Measurements from ENCODE around the gene FAM229A.
A peak's percentile ranks its signal among the peaks of the same experiment; 100 is the strongest.
"Not testable (repeated sequence)": the region's sequence is repeated elsewhere in the genome, so short reads cannot be mapped to it uniquely, and the experiment has no call there.

Gene FAM229A

DNA sequence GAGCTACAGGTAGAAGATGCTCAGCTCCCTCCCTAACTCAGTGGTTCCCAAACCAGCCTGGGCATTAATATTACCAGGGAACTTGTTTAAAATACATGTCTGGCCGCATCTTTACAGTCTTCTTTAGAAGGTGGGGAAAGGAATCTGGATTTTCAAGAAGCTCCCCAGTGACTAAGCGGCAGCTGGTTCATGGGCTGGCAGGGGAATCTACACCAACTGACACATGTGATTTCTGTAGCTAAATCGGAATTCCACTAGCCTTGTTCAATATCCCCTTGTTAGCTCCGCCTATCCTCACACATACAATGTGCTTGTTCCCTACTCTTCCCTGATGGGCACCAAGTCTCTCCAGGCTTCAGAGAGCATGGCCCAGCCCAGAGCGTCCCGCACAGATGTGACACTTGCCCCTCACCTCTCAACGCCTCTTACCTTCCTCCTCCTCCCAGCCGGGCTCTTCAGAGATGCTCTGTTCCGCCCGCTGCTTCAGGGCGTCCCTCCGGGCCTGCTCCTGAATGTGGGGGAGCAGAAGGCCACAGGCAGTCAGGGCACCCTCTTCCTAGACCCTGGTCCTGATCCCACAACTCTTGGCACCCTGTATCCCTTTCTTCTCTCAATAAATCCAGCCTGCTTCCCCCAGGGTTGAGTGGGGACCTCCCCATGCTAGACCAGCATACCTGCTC lies 15.4 kb upstream of the FAM229A start:
- DNase-seq (ENCODE audit: low read depth in 2 of 2): no peak

DNA sequence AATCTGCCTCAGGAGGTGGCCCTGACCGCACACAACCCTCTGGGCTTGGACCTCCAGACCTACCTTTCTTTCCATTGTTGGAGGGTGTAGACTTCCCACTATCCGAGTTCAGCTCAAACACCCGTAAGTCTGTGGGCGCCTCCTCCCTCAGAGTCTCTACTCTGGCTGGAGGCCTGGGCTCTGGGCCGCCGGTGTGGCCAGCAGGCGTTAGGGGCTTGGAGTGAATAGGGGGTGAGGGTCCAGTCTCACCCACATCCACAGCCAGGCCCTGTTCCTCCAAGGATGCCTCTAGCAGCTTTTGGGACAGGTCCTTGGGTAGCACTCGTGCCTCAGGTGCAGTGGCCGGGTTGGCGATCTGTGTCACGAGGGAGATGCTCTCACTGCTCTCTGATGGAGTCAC lies 13.9 kb upstream of the FAM229A start:
- no peak for DNase-seq (ENCODE audit: low read depth in 2 of 2)

DNA sequence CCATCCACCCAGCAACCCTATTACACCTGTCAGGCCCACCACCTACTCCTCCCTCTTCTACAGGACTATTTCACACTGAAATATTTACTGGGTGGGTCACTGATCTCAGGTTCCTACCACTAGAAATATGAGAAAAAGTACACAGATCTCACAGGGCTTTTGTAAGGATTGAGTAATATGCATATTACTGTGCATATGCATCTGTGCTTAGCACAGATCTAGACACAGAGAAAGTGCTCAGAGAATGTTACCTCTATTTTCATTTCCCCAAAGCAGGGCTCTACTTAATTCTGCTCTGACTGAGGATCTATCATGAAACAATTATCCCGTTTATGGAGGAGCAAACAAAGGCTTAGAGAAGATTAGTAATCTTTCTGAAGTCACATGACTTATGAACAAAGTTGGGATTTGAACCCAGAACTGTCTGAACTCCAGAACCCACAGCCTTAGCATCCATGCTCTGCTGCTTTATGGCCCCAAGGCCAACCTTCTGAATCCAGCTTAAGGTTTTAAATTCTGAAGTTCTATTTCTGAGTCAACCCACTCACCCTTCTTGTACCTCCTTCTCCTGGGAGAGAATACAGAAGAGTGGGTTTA lies 11.8 kb upstream of the FAM229A start:
- DNase-seq (ENCODE audit: low read depth in 2 of 2): no peak

DNA sequence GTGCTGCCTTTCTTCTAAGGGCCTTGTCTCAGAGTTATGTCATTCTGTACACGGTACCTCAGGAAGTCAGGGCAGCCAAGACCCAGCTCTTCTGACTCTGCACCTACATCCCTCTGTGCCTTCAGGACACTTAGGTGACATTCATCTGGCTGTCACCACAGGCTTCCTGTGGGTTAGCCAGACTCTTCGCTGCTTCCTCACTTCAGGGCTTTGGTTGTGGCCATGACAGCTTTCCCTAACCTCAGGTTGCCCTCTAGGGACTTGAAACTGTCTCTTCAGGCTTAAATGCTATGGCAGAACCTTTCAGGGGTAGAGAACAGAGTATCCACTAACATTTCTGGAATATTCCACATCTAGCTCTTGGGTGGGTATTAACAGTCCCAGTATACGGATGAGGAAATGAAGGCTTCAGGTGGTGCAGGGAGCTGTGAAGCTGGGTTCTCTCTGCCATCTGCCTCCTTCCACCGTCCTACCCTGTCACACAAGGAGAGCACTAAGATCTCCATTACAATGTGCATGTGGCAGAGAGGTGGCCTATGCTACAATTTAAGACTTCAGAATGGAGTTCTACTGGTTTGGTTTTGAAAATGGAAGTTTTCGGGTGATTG lies 10.0 kb upstream of the FAM229A start:
- no peak for DNase-seq (ENCODE audit: low read depth in 2 of 2)

DNA sequence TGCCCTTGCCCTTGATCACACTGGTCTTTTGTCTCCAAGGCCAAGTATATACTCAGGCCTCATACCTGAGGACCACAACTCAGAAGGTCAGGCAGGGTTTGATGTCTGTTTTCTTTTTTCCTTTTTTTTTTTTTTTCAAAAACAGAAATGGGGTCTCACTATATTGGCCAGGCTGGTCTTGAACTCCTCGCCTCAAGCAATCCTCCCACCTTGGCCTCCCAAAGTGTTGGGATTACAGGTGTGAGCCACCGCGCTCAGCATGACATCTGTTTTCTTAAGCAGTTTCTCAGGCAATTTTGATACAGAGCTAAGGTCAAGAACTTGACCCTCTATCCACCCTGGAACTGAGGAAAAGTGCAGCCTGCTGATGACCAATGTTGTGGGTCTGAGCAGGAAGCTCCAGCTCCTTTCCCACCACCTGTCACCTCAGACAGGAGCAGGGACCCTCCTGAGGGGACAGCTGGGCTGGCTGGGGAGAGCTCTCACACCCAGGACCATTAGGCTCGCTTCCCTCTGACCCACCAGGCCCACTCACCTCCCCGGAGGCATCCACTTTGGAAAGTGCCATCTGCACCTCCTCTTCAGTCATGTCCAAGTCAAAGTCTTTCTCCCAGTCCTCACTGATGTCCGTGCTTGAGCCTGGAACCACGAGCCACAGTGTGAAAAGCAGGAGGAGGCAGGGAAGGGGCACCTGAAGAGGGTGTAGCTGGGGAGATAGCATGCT lies 5.8 kb upstream of the FAM229A start:
- DNase-seq (ENCODE audit: low read depth in 2 of 2): no peak

DNA sequence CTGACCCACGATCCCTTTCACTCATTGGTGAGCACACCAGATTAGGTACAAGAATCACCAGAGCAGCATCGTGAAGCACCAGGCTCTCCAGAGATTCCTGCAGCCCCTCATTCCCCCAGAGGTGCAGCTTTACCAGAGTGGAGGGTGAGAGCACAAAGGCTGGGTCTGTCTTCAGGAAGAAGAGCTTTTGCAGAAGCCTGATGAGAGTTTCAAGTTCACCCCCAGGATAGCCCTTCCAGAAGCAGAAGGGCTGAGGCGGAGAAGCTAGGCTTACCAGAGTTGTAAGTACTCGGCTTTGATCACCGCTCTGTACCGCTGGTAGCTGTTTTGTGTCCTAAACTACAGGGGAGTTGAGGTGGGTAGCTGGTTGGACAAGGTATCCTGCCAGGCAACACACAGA lies 3.2 kb upstream of the FAM229A start:
- DNase-seq (ENCODE audit: low read depth in 2 of 2): no peak

DNA sequence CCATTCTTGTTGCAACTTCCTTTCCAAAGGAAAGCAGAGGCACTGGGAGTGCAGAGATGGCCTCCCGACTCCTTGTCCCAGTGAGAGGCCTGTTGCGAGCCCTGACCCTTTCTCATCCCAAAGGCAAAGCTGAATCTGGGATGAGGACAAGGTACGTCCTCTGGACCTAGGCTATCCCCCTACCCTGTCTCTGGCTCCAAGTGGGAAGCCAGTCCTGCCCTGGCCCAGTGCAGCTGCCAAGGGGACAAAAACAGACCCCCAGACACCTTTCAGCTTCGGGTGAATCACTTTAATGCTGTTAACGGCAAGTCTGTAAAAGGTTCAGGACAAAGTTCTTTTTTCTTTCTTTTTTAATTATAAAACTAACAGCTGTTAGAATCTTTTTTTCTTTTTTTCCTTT lies 2.6 kb upstream of the FAM229A start:
- no peak for DNase-seq (ENCODE audit: low read depth in 2 of 2)

DNA sequence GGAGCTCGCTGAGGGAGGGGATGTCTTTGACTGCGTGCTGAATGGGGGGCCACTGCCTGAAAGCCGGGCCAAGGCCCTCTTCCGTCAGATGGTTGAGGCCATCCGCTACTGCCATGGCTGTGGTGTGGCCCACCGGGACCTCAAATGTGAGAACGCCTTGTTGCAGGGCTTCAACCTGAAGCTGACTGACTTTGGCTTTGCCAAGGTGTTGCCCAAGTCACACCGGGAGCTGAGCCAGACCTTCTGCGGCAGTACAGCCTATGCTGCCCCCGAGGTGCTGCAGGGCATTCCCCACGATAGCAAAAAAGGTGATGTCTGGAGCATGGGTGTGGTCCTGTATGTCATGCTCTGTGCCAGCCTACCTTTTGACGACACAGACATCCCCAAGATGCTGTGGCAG lies 1.4 kb upstream of the FAM229A start:
- no peak for DNase-seq (ENCODE audit: low read depth in 2 of 2)

DNA sequence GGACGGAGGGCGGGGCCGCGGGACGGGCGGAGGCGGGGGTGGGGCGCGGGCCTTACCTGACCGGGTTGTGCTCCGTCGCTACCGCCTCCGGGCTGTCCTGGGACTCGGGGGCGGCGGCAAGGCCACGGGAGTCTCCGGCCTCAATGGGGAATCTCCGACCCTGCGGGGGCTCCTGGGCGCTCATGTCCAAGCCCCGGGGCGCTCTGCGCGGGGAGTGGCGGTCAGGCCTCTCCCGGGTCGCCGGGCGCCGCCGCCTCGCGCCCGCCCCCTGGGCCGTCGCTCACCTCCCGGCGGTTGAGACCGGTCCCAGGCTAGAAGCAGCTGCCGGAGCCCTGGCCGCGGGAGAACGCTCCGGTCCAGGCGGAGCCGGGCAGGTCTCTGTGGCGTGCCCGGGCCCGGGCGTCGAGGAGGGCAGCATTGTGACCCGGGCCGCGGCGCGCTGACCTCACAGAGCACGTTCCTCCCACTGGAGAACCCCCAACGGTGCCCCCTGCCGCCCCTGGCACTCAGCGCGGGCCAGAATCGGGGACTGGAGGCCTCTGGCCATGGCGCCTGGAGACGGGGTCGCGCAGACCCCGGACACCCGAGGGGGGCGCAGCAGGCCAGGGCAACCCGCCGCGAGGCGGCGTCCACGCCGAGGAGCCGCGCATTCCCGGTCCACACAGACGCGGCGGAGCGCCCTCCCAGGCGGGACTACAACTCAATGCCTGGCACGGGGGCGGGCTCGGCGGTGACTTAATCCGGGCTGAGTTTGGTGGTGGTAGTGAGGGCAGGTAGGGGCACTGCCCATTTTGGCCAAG lies 411 bp downstream of the FAM229A start:
- no peak for DNase-seq (ENCODE audit: low read depth in 2 of 2)

DNA sequence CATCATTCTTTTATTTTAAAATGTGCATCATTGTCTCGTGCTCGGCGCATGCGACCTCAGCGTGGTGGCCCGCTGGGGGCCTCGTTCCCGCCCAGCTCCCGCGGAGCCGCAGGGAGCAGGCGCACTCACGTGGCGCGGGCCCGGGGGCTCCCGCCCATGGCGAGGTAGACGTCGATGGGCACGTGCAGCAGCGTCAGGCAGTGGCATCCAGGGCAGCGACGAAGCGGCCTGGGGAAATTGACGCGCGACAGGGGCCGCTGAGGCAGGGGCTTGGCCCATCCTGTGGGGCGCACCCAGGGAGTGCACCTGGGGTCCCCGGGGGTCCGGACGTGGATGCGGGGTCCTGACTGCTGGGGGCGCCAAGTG lies 994 bp downstream of the FAM229A start:
- DNase-seq (ENCODE audit: low read depth in 2 of 2): no peak

DNA sequence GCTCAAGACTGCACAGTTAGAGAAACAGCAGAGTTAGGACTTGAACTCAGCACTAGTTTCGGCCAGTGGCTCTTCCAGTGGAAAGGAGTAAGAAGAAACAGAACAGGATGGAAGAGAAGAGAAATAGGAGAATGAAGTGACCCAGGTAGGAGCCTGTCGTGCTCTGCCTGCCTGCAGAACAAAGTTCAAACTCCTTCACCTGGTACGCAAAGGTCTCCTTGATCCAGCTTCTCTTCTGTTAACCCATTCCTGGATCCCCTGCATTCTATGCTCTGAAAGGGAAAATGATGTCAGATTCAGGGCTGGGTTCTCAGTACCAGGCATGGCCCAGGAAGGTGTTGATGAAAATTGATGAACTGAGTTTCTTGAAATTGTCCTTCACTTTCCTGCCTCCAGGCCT lies 3.9 kb downstream of the FAM229A start:
- no peak for DNase-seq (ENCODE audit: low read depth in 2 of 2)

DNA sequence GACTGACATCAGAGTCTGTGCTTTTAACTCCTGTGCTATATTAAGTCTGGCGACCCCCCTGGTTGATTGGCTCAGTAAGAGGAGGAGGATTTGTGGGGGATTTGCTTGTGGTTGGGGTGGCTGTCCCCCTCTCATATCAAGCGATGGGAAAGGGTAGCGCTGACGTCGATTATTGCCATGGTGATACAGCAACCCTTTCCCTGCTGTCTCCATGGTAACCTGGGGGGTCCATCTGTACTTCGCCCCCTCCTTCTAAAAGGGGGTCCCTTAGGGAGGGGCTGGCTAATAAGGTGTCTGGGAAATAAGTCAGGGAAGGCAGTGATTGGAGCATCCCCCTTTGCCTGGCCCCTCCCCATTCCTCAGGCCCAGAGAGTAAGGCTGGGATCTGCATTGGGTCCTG lies 4.7 kb downstream of the FAM229A start:
- no peak for DNase-seq (ENCODE audit: low read depth in 2 of 2)

DNA sequence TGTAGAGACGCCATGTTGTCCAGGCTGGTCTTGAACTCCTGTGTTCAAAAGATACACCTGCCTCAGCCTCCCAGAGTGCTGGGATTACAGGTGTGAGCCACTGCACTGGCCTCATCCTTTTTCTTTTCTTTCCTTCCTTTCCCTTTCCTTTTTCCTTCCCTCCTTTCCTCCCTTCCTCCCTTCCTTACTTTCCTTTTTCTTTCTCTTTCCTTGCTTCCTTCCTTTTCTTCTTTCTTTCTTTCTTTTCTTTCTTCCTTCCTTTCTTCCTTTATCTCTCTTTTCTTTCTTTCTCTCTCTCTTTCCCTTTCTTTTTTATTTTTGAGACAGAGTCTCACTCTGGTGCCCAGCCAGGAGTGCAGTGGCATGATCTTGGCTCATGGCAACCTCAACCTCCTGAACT lies 5.8 kb downstream of the FAM229A start:
- no peak for DNase-seq (ENCODE audit: low read depth in 2 of 2)

DNA sequence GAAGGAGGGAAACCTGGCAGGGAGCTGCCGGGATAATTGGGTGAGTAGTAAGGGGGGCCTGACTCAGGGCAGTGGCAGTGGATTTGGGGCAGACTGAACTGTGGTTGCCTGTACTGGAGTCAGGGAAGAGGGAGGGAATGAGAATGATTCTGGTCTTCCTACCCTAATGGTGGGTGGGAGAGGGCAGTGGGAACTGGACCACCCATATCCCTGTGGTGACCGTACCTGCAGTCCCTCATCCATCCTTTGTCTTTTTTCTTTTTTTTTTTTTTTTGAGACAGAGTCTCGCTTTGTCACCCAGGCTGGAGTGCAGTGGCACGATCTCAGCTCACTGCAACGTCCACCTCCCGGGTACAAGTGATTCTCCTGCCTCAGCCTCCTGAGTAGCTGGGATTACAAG lies 6.5 kb downstream of the FAM229A start:
- not testable (repeated sequence) for DNase-seq (ENCODE audit: low read depth in 2 of 2)

DNA sequence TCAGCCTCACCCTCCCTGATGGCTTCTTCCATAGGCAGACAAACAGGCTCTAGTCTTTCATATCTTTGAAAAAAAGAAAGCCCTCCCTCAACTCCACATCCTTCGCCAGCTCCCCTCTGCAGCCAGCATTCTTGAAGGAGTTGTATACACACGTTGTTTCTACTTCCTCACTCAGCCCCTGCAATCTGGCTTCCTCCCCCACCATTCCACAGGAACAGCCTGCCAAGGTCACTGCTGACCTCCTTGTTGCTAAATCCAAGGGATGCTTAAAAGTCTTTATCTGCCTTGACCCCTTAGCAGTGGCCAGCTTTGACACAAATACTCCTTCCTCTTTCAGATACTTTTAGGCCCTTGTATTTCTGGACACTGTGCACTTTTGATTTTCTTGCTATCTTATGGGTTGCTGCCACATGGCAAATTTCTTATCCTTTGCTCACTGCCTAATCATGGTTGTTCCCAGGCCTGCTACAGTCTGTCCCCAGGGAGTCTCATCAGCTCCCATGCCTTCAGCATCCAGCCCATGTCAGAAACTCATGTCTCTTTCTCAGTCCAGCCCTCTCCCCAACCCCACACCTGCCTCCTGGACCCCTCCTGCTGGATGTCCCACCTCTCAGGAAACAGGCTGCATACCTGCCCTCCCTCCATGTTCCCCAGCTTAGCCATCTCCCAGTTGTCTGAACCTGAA lies 8.3 kb downstream of the FAM229A start:
- no peak for DNase-seq (ENCODE audit: low read depth in 2 of 2)

DNA sequence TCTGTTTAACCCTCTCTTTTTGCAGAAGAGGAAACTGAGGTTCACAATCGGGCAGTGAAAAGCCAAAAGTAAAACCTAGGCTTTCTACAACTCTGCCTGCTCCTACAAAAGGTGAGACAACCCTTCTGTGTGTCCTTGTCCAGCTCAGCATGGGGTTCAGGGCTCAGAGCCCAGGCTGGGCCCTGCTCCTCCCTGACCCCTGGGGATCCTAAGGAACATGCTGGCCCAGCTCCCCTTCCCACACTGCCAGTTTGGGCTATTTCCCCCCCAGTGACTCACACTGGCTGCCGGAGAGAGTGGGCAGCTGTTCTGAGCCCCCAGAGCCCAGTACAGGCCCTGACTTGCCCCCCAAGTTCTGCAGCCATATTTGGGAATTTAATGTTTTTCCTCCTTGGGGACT lies 8.9 kb downstream of the FAM229A start:
- no peak for DNase-seq (ENCODE audit: low read depth in 2 of 2)

DNA sequence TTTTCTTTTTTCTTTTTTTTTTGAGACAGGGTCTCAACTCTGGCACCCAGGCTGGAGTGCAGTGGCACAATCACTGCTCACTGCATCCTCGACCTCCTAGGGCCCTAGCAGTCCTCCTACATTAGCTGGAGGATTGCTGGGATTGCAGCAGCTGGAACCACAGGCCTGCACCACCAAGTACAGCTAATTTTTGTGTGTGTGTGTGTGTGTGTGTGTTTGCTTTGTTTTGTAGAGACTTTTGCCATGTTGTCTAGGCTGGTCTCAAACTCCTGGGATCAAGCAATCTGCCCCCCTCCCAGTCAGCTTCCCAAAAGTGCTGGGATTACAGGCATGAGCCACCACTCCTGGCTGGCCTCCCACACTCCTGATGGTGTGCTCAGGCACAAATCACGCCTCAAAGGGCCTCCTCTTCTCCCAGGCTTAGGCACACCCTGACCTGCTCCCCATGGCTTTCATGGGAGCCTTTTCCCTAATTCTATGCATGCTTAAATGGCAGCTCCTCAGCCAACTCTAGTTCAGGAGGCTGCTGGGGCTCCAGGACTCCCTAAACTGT lies 9.4 kb downstream of the FAM229A start:
- DNase-seq (ENCODE audit: low read depth in 2 of 2): no peak

DNA sequence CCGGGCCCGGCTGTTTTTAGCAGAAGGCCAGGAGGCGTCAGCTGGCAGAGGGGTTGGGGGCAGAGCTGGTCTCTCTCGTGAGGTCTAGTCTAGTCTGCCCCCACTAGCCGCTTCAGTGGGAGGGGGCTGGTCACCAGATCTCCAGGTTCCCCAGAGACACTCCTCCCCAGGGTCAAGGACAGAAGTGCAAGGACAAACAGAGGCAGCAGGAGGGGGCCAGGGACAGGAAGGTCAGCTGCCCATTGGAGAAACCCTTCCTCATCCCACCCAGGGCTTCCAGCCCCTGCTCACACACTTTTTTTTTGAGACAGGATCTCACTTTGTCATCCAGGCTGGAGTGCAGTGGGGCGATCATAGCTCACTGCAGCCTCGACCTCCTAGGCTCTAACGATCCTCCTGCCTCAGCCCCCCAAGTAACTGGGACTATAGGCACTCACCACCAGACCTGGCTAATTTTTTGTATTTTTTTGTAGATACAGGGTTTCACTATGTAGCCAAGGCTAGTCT lies 10.0 kb downstream of the FAM229A start:
- DNase-seq (ENCODE audit: low read depth in 2 of 2): no peak

DNA sequence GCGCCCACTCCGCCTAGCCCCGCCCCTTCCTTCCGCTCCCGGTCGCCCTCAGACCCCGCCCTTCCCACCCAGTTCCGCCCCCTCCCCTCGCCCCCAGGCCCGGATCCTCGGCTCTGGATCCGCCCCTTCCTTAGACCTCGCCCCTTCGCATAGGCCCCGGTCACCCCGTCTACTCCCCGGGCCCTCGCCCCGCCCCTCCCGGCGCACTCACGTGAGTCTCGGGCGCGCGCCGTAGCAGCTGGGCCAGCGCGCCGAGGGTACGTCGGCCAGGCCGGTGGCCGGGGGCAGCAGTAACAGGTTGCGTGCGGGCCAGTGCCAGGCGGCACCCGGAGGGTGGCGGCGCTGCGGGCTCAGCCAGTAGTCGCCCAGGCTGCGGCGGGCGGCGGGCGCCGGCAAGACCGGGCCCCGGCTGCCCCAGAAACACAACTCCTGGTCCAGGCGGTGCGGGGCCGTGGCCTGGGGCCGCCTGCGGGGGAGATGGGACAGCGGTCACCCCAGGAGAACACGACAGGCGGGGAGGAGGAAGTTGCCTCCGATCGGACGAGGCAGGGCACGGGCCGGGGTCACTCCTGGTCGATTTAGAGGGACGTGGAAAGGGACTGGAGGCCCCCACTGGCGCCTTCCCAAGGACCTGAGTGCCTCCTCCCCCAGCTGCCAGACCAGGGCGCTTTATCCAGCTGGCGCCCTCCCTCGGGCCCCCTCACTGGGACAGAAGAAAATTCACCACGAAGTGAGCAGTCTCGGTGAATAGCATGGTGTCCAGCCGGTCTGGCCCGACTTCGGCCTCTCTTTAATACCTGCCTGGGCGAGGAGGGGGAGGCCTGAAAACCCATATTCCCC lies 10.7 kb downstream of the FAM229A start:
- peak; percentile 77 to 81 for DNase-seq (ENCODE audit: low read depth in 2 of 2)

DNA sequence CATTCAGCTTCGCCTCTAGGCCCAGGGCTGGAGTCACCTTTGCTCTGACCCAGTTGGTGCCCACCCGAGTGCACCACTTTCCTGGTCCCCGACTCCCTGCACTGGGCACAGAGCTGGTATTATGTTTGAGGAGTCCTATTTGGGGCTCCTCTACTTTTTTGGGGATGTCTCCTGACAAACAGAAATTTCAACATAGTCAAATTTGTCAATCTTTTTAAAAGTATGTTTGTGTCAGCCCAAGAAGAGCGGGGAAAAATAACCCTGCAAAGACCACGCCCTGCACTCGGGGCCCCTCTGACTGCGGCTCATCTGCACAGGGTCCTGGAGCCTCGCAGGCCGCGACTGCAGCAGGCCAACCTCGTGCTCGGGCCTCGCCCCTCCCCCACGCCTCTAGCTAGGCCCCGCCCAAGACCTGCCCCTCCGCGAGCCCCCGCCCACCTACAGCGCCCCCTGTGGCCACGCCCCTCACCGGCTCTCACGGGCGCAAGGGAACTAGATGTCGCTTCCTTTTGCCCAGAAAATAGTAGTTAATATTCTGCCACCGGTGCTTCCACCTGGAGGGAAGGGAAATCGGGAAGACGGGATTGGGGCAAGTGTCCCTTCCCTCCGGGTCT lies 11.4 kb downstream of the FAM229A start:
- peak; percentile 49 to 60 for DNase-seq (ENCODE audit: low read depth in 2 of 2)
